HG03565 (cell line): ENCODE results near the gene NBAS.
"Not testable (repeated sequence)": the region's sequence is repeated elsewhere in the genome, so short reads cannot be mapped to it uniquely, and the experiment has no call there.

Experiments used
- ATAC-seq: cut with Tn5 transposase; IDR thresholded peaks from one replicate; pipeline ENCODE4 v1.9.1; 2021; ENCODE audit warnings: mild to moderate bottlenecking, moderate library complexity; ENCODE audit not compliant: unreplicated experiment

The NBAS gene

GRCh38 chr2:15238028-15238427 is 323.1 kb downstream of the NBAS start:
- ATAC-seq = no peak

GRCh38 chr2:15230599-15231192 is 330.4 kb downstream of the NBAS start:
- ATAC-seq = no peak

GRCh38 chr2:15226661-15227060 is 334.5 kb downstream of the NBAS start:
- no peak for ATAC-seq

- ATAC-seq = no peak
Measured at GRCh38 chr2:15225131-15225530, 336.0 kb downstream of the NBAS start.

- ATAC-seq = no peak
Measured at GRCh38 chr2:15224641-15225040, 336.5 kb downstream of the NBAS start.

- peak; percentile 56 for ATAC-seq
Measured at GRCh38 chr2:15223887-15224286, 337.2 kb downstream of the NBAS start.

- ATAC-seq = no peak
Measured at GRCh38 chr2:15222856-15223255, 338.3 kb downstream of the NBAS start.

- no peak for ATAC-seq
Measured at GRCh38 chr2:15220603-15221002, 340.5 kb downstream of the NBAS start.

- ATAC-seq = no peak
Measured at GRCh38 chr2:15218423-15219086, 342.6 kb downstream of the NBAS start.

GRCh38 chr2:15212249-15212648 is 348.9 kb downstream of the NBAS start:
- no peak for ATAC-seq

GRCh38 chr2:15210542-15210941 is 350.6 kb downstream of the NBAS start:
- not testable (repeated sequence) for ATAC-seq

GRCh38 chr2:15206419-15206818 is 354.7 kb downstream of the NBAS start:
- no peak for ATAC-seq

GRCh38 chr2:15205562-15205961 is 355.6 kb downstream of the NBAS start:
- ATAC-seq = no peak

- no peak for ATAC-seq
Measured at GRCh38 chr2:15201009-15201408, 360.1 kb downstream of the NBAS start.

GRCh38 chr2:15200581-15200980 is 360.6 kb downstream of the NBAS start:
- no peak for ATAC-seq

- ATAC-seq = no peak
Measured at GRCh38 chr2:15198051-15198450, 363.1 kb downstream of the NBAS start.

- no peak for ATAC-seq
Measured at GRCh38 chr2:15195813-15196212, 365.3 kb downstream of the NBAS start.

- no peak for ATAC-seq
Measured at GRCh38 chr2:15191789-15192188, 369.3 kb downstream of the NBAS start.

- no peak for ATAC-seq
Measured at GRCh38 chr2:15189216-15189615, 371.9 kb downstream of the NBAS start.

GRCh38 chr2:15187702-15188101 is 373.4 kb downstream of the NBAS start:
- ATAC-seq = no peak

GRCh38 chr2:15186118-15186517 is 375.0 kb downstream of the NBAS start:
- no peak for ATAC-seq

GRCh38 chr2:15184491-15184890 is 376.6 kb downstream of the NBAS start:
- no peak for ATAC-seq

- ATAC-seq = no peak
Measured at GRCh38 chr2:15182275-15182674, 378.9 kb downstream of the NBAS start.
